ENCODE data around the gene PXDC1. TPM values are rescaled to one million over a fixed set of nuclear protein-coding genes. Genes with fewer than 3 reads are reported as not detected.
"Not testable (repeated sequence)": the region's sequence is repeated elsewhere in the genome, so short reads cannot be mapped to it uniquely, and the experiment has no call there.

PXDC1 gene
- total RNA-seq, 8 experiments from 2014 or later, result 4.3 to 88.6 (median 28.6) TPM

GRCh38 chr6:3776881-3777507 lies 25.5 kb upstream of the PXDC1 start:
- in situ Hi-C loops (cut with MboI; ENCODE audit: low pct_unique_long_range_greater_than_20kb in 2 of 9, low sequenced_read_pairs in 9 of 9, unreplicated experiment in 9 of 9), result no loop called here
- peaks cover 20 to 30% of the 10 kb centered on the region in 2 donors for H3K4me1 ChIP-seq (replicated peaks in 1 of 2)
- peak in 5 of 8 experiments; percentile 31 to 70 (median 48) for ATAC-seq (replicated peaks in 6 of 8)
- 63 to 91% (median 82%) methylated on average over 1 to 4 of the region's 6 CpGs; no CpG with 5 or more reads in 5 of the 10 experiments for WGBS, 10 experiments
- H3K27ac ChIP-seq, result no peak overlapping the region
- H3K4me3 ChIP-seq, result no peak overlapping the region

DNA sequence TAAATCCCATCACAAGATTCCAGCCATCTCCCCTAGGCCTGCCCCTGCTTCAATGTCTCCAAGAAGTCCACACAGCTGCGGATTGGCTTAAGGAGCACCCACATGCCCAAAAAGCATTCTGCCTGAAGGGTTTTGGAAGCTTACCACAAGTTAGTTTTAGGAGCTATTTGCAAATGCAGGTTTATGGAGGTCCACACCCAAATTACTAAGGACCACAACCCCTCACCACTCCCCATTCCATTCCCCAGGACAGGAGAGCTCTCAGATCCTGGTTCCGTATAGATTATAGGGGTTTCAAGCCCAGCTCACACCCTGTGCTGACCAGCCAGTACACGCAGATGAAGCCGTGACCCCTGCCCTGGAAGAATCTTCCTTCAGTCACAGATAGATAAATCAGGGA lies 24.3 kb upstream of the PXDC1 start:
- in situ Hi-C loops (cut with MboI; ENCODE audit: low pct_unique_long_range_greater_than_20kb in 2 of 9, low sequenced_read_pairs in 9 of 9, unreplicated experiment in 9 of 9), result no loop called here
- Histone ChIP-seq H3K27ac (no peak overlapping the region), H3K4me1 (replicated peaks in 1 of 2) (peaks cover 8 to 20% of the 10 kb centered on the region in 2 donors), H3K4me3 (no peak overlapping the region)
- WGBS, 10 experiments, result 0 to 100% (median 87%) methylated on average over 2 to 4 of the region's 4 CpGs; no CpG with 5 or more reads in 4 of the 10 experiments
- ATAC-seq (replicated peaks in 6 of 8), result peak in 3 of 8 experiments; percentile 73 to 88 (median 77)

DNA sequence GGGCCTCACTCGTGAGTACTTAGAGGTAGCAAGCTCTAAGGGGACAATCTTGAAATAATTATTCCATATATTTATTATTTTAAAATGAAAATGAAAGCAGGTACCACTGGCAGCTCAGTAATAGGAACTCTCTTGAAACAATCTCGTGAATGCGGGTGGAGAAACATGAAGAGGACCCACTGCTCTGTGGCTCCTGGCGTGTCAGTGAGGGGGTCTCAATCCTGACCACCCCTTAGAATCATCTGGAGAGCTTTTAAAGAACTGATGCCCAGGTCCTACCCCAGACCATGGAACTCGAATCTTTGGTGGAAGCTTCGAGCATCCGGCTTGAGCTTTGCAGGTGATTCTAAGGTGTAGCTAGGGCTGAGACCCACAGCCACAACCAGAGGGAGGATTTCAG lies 23.9 kb upstream of the PXDC1 start:
- no peak overlapping the region for H3K4me3 ChIP-seq
- H3K4me1 ChIP-seq (replicated peaks in 1 of 2), result peaks cover 8 to 16% of the 10 kb centered on the region in 2 donors
- in situ Hi-C loops (cut with MboI; ENCODE audit: low pct_unique_long_range_greater_than_20kb in 2 of 9, low sequenced_read_pairs in 9 of 9, unreplicated experiment in 9 of 9), result no loop called here
- H3K27ac ChIP-seq, result no peak overlapping the region
- WGBS, 10 experiments, result 40 to 97% (median 80%) methylated on average over 1 to 7 of the region's 7 CpGs; no CpG with 5 or more reads in 1 of the 10 experiments
- no peak for ATAC-seq (replicated peaks in 6 of 8)

- in situ Hi-C loops (cut with MboI; ENCODE audit: low pct_unique_long_range_greater_than_20kb in 2 of 9, low sequenced_read_pairs in 9 of 9, unreplicated experiment in 9 of 9), result no loop called here
- ATAC-seq (replicated peaks in 6 of 8), result peak in 3 of 8 experiments; percentile 51 to 70 (median 67)
- 10 to 100% (median 87%) methylated on average over 1 to 6 of the region's 7 CpGs; no CpG with 5 or more reads in 1 of the 10 experiments for WGBS, 10 experiments
- H3K27ac ChIP-seq, result no peak overlapping the region
- H3K4me1 ChIP-seq (replicated peaks in 1 of 2), result peaks cover 16 to 20% of the 10 kb centered on the region in 2 donors
- no peak overlapping the region for H3K4me3 ChIP-seq
Observed at GRCh38 chr6:3773678-3774298, 22.3 kb upstream of the PXDC1 start.

DNA sequence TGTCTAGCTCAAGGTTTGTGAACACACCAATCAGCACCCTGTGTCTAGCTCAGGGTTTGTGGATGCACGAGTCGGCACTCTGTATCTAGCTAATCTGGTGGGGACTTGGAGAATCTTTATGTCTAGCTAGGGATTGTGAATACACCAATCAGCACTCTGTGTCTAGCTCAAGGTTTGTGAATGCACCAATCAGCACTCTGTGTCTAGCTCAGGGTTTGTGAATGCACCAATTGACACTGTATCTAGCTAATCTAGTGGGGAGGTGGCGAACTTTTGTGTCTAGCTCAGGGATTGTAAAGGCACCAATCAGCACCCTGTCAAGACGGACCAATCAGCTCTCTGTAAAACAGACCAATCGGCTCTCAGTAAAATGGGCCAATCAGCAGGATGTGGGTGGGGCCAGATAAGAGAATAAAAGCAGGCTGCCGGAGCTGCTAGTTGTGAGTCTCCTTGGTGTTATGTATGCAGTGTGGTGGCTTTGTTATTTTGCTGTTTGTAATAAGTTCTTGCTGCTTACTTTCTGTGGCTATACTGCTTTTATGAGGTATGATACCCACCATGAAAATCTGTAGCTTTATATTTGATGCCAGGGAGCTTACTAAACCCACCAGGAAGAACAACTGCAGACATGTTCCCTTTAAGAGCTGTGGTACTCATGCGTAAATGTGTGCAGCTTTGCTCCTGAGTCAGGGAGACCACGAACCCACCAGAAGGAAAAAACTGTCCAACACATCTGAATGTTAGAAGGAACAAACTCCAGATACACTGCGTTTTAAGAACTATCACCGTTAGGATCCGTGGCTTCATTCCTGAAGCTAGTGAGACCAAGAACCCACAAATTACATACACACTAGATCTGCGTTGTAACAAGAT lies 20.9 kb upstream of the PXDC1 start:
- ATAC-seq (replicated peaks in 6 of 8); in situ Hi-C loops (cut with MboI; ENCODE audit: low pct_unique_long_range_greater_than_20kb in 2 of 9, low sequenced_read_pairs in 9 of 9, unreplicated experiment in 9 of 9); H3K4me3 ChIP-seq; H3K27ac ChIP-seq: not testable (repeated sequence)
- 82 to 100% (median 88%) methylated on average over 1 to 9 of the region's 12 CpGs; no CpG with 5 or more reads in 1 of the 10 experiments for WGBS, 10 experiments
- peaks cover 11 to 13% of the 10 kb centered on the region in 2 donors for H3K4me1 ChIP-seq (replicated peaks in 1 of 2)

DNA sequence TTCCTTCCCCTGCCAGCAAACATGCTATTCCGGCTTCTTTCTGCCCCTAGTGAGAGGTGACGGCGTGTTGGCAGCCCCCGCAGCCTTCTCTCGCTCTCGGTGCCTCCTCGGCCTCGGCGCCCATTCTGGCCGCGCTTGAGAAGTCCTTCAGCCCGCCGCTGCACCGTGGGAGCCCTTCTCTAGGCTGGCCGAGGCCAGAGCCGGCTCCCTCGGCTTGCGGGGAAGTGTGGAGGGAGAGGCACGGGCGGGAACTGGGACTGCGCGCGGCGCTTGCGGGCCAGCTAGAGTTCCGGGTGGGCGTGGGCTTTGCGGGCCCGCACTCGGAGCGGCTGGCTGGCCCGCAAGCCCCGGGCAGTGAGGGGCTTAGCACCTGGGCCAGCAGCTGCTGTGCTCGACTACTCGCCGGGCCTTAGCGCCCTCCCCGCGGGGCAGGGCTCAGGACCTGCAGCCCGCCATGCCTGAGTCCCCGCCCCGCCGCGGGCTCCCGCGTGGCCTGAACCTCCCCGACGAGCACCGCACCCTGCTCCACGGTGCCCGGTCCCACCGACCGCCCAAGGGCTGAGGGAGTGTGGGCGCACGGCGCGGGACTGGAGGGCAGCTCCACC lies 20.0 kb upstream of the PXDC1 start:
- WGBS, 10 experiments, result 80 to 100% (median 100%) methylated on average over 1 to 10 of the region's 57 CpGs; no CpG with 5 or more reads in 5 of the 10 experiments
- Histone ChIP-seq H3K4me3 (no peak overlapping the region), H3K27ac (no peak overlapping the region), H3K4me1 (replicated peaks in 1 of 2) (peaks cover 5 to 12% of the 10 kb centered on the region in 2 donors)
- in situ Hi-C loops (cut with MboI; ENCODE audit: low pct_unique_long_range_greater_than_20kb in 2 of 9, low sequenced_read_pairs in 9 of 9, unreplicated experiment in 9 of 9), result no loop called here
- ATAC-seq (replicated peaks in 6 of 8), result no peak

DNA sequence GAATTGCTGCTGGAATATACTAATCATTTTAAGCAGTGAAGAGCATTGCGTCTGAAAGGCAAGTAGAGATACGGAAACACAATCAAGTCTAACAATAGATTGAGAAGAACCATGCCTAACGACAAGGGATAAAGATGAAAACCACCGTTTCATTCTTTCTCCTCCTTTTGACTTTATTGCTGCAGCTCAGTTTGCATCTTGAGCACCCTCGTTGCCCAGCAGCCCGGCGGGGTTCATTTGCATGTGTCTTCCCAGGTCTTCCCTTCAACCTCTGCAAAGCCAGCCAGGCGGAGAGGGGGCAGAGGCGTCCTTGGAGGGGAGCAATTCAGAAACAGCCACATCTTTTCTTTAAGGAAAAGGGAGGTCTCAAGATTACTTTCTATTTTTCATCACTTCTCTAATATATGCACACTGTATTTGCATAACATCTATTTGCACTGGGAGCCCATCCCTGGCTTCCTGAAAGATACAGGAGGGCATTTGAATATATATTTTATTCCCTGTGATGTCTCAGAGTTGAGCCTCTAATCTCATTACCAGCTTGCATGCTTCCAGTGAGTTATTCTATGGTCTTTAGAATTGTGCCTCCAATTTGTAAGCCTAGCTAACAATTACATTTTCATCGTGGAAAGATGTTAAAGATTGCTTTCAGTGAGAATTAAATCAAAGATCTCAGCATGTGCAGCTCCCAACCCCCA lies 18.7 kb upstream of the PXDC1 start:
- ATAC-seq (replicated peaks in 6 of 8), result peak; percentile 49 to 78 (median 66)
- WGBS, 10 experiments, result 0 to 55% (median 25%) methylated on average over 3 to 8 of the region's 10 CpGs; no CpG with 5 or more reads in 1 of the 10 experiments

GRCh38 chr6:3769610-3770009 lies 18.1 kb upstream of the PXDC1 start:
- ATAC-seq (replicated peaks in 6 of 8), result peak in 1 of 8 experiments; percentile 7
- in situ Hi-C loops (cut with MboI; ENCODE audit: low pct_unique_long_range_greater_than_20kb in 2 of 9, low sequenced_read_pairs in 9 of 9, unreplicated experiment in 9 of 9), result no loop called here
- Histone ChIP-seq H3K4me1 (replicated peaks in 1 of 2) (peaks cover 5 to 12% of the 10 kb centered on the region in 2 donors), H3K27ac (no peak overlapping the region), H3K4me3 (no peak overlapping the region)
- WGBS, 10 experiments, result 17 to 100% (median 75%) methylated on average over 1 to 6 of the region's 6 CpGs

More for the DNA sequence above, 18.7 kb upstream of the PXDC1 start:
- Histone ChIP-seq H3K4me1 (replicated peaks in 1 of 2) (peaks cover 5 to 12% of the 10 kb centered on the region in 2 donors), H3K27ac (no peak overlapping the region), H3K4me3 (no peak overlapping the region)
- in situ Hi-C loops (cut with MboI; ENCODE audit: low pct_unique_long_range_greater_than_20kb in 2 of 9, low sequenced_read_pairs in 9 of 9, unreplicated experiment in 9 of 9), result no loop called here

GRCh38 chr6:3768502-3768901 lies 17.0 kb upstream of the PXDC1 start:
- in situ Hi-C loops (cut with MboI; ENCODE audit: low pct_unique_long_range_greater_than_20kb in 2 of 9, low sequenced_read_pairs in 9 of 9, unreplicated experiment in 9 of 9), result no loop called here
- H3K4me1 ChIP-seq (replicated peaks in 1 of 2), result peaks cover 5 to 12% of the 10 kb centered on the region in 2 donors
- H3K27ac ChIP-seq, result no peak overlapping the region
- ATAC-seq (replicated peaks in 6 of 8), result no peak
- 44 to 100% (median 87%) methylated on average over 1 to 2 of the region's 2 CpGs for WGBS, 10 experiments
- no peak overlapping the region for H3K4me3 ChIP-seq

DNA sequence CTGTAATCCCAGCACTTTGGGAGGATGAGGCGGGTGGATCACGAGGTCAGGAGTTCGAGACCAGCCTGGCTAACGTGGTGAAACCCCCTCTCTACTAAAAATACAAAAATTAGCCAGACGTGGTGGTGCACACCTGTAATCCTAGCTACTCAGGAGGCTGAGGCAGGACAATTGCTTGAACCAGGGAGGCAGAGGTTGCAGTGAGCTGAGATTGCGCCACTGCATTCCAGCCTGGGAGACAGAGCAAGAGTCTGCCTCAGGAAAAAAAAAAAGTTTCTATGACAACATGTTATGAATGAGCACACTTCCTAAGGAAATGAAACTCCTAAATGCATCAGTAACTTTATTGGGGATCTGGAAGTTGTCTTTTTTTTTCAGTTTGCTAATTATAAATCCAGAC lies 16.0 kb upstream of the PXDC1 start:
- ATAC-seq (replicated peaks in 6 of 8); in situ Hi-C loops (cut with MboI; ENCODE audit: low pct_unique_long_range_greater_than_20kb in 2 of 9, low sequenced_read_pairs in 9 of 9, unreplicated experiment in 9 of 9): not testable (repeated sequence)
- WGBS, 10 experiments, result 83 to 100% (median 100%) methylated on average over 1 to 5 of the region's 6 CpGs; no CpG with 5 or more reads in 5 of the 10 experiments

DNA sequence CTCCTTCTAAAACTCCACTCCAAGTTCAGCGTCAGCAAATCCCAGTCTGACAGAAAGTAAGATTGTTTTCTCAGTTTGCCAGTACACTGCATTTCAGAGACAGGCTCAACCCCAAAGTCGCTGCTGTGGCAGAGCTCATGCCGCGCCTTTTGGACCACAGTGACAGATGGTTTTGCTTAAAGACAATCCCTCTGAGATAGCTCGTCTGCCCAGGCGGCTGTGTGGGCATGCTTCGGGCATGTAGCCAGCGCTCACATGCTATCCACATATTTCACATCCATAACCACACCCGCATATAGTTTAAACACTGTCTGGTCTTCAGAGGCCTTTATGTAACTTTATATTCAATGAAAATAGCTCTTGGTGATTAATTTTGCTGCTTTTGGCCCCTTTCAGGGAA lies 14.7 kb upstream of the PXDC1 start:
- Histone ChIP-seq H3K4me3 (no peak overlapping the region), H3K4me1 (replicated peaks in 1 of 2) (peaks cover 5 to 12% of the 10 kb centered on the region in 2 donors), H3K27ac (no peak overlapping the region)
- in situ Hi-C loops (cut with MboI; ENCODE audit: low pct_unique_long_range_greater_than_20kb in 2 of 9, low sequenced_read_pairs in 9 of 9, unreplicated experiment in 9 of 9), result no loop called here
- WGBS, 10 experiments, result 0 to 100% (median 97%) methylated on average over 1 to 9 of the region's 9 CpGs; no CpG with 5 or more reads in 2 of the 10 experiments
- peak in 4 of 8 experiments; percentile 32 to 73 (median 62) for ATAC-seq (replicated peaks in 6 of 8)

More for the DNA sequence above, 16.0 kb upstream of the PXDC1 start:
- peaks cover 5 to 12% of the 10 kb centered on the region in 2 donors for H3K4me1 ChIP-seq (replicated peaks in 1 of 2)
- not testable (repeated sequence) for H3K4me3 ChIP-seq, H3K27ac ChIP-seq

- 50 to 86% (median 70%) methylated on average over 2 to 6 of the region's 6 CpGs; no CpG with 5 or more reads in 1 of the 10 experiments for WGBS, 10 experiments
- Histone ChIP-seq H3K4me3 (no peak overlapping the region), H3K27ac (no peak overlapping the region), H3K4me1 (replicated peaks in 1 of 2) (peaks cover 5 to 9% of the 10 kb centered on the region in 2 donors)
- in situ Hi-C loops (cut with MboI; ENCODE audit: low pct_unique_long_range_greater_than_20kb in 2 of 9, low sequenced_read_pairs in 9 of 9, unreplicated experiment in 9 of 9), result no loop called here
- no peak for ATAC-seq (replicated peaks in 6 of 8)
Observed at GRCh38 chr6:3765415-3765814, 13.9 kb upstream of the PXDC1 start.
